Stomach smooth muscle (tissue), 2 donors: ENCODE data around the gene RYK.

Experiments
- H3K27ac ChIP-seq: one replicate; pipeline ENCODE4 v1.7.0; 2013; ENCODE audit warnings: mild to moderate bottlenecking, low read length, inconsistent platforms
- H3K27me3 ChIP-seq, 2 donors: one replicate each; pipeline ENCODE4 v1.7.0; 2013; ENCODE audit warnings: low read length in 2 of 2; ENCODE audit not compliant: insufficient read depth in 2 of 2, control insufficient read depth in 1 of 2
- H3K36me3 ChIP-seq, 2 donors: one replicate each; pipeline ENCODE4 v1.7.0; 2013; ENCODE audit warnings: low read length in 2 of 2; ENCODE audit not compliant: control insufficient read depth in 2 of 2, insufficient read depth in 2 of 2
- H3K4me1 ChIP-seq: one replicate; pipeline ENCODE4 v1.7.0; 2013; ENCODE audit warnings: low read length; ENCODE audit not compliant: control insufficient read depth, insufficient read depth
- H3K4me3 ChIP-seq, 2 donors: one replicate each; pipeline ENCODE4 v1.7.0; 2013; ENCODE audit warnings: low read length in 2 of 2
- H3K9ac ChIP-seq, 2 donors: one replicate each; pipeline ENCODE4 v1.7.0; 2013; ENCODE audit warnings: low read length in 2 of 2, mild to moderate bottlenecking in 1 of 2
- H3K9me3 ChIP-seq, 2 donors: one replicate each; pipeline ENCODE4 v1.7.0; 2013; ENCODE audit warnings: low read length in 2 of 2; ENCODE audit not compliant: control insufficient read depth in 2 of 2
- donor health status: healthy.
- donor health status: Pancreatic carcinoma.

Gene RYK

DNA sequence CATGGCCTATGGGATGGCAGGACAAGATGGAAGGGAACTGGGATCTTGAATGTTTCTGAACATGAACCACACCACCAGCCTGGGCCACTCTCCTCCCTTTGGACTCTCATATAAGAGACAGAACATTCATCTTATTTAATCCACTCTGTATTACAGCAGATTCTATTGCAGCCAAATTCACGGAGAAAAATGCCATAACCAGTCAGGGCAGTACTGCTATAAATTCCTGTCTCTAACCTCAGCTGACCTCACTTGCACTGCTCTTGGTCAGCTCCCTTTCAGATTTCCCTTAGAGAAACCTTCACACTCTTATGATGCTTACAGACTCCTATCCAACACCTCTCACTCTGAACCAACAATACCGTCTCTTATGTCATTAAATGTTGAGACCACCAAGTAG is 101.4 kb downstream of the RYK start:
- no peak overlapping the region for H3K4me3 ChIP-seq
- H3K27me3 ChIP-seq, result no peaks in the 10 kb centered on the region
- no peaks in the 10 kb centered on the region for H3K4me1 ChIP-seq
- H3K36me3 ChIP-seq, result peaks cover 8 to 15% of the 10 kb centered on the region in 2 donors
- H3K9ac ChIP-seq, result no peak overlapping the region
- no peaks in the 10 kb centered on the region for H3K9me3 ChIP-seq
- H3K27ac ChIP-seq, result no peak overlapping the region

DNA sequence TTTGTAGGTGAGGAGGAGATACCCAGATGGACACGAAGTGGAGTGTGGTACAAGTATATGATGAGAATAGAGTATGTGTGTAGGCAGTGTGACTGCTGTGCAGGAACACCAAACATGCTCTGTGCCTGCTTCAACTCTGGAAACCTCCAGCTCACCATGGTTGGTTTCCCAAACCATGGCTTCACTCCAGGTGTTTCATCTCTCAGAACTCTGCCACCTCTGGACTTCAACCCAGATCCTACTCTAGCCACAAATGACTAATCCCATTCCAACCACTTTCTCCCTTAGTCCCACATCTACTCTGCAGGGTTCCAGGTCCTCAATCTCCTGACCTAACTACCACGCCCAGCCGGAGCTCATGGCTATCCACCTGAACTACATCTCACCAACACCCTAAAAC is 102.1 kb downstream of the RYK start:
- no peaks in the 10 kb centered on the region for H3K27me3 ChIP-seq
- peaks cover under 1 to 7% of the 10 kb centered on the region in 2 donors for H3K36me3 ChIP-seq
- H3K4me1 ChIP-seq, result no peaks in the 10 kb centered on the region
- H3K9ac ChIP-seq, result no peak overlapping the region
- H3K9me3 ChIP-seq, result no peaks in the 10 kb centered on the region
- no peak overlapping the region for H3K4me3 ChIP-seq
- no peak overlapping the region for H3K27ac ChIP-seq

- Histone ChIP-seq H3K36me3 (peaks cover 0 to 5% of the 10 kb centered on the region in 2 donors), H3K4me3 (no peak overlapping the region), H3K9ac (no peak overlapping the region), H3K27me3 (no peaks in the 10 kb centered on the region), H3K4me1 (no peaks in the 10 kb centered on the region), H3K9me3 (no peaks in the 10 kb centered on the region), H3K27ac (no peak overlapping the region)
These were observed 103.2 kb downstream of the RYK start for GRCh38 chr3:134147411-134147810.

DNA sequence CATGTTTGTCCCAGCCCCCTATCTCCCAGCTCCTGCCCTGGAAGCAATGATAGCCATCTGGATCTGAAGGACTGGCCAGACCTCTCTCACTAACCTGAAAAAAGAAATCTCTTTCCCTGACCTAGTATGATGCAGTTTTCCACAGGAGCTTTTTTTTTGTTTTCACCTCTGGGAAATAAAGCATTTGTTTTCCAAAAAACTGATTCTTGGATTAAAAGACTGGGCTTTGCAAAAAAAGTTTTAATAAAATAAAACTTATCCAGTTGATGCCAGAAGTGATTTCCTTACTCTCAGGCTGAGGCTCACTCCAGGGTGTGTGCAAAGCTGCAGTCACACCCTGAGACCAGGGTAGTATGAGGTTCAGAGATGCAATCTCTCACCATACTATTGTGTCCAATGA is 104.0 kb downstream of the RYK start:
- Histone ChIP-seq H3K27ac (no peak overlapping the region), H3K4me3 (no peak overlapping the region), H3K9ac (no peak overlapping the region), H3K9me3 (no peaks in the 10 kb centered on the region), H3K36me3 (peaks cover 0 to 5% of the 10 kb centered on the region in 2 donors), H3K4me1 (no peaks in the 10 kb centered on the region), H3K27me3 (no peaks in the 10 kb centered on the region)

DNA sequence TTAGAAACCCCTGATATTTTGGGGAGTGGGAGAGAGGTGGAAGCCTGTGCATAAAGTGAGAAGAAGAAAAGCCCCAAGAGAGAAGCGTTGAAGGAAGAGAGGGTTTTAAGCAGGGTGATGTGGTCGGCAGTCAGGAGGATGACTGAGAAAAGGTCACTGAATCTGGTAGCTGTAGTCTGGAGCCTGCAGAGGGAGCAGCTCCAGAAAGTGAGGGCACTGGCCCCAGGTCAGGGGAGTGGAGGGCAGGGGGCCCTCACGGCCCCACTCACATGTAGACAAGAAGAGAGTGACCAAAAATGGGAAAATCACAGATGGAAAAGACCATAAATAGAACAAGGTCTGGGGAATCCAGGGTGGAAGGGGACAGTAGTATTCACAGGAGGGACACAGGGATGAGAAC is 105.5 kb downstream of the RYK start:
- H3K9me3 ChIP-seq, result no peaks in the 10 kb centered on the region
- no peaks in the 10 kb centered on the region for H3K27me3 ChIP-seq
- no peak overlapping the region for H3K27ac ChIP-seq
- no peak overlapping the region for H3K9ac ChIP-seq
- no peak overlapping the region for H3K4me3 ChIP-seq
- H3K36me3 ChIP-seq, result peaks cover 0 to 3% of the 10 kb centered on the region in 2 donors
- H3K4me1 ChIP-seq, result no peaks in the 10 kb centered on the region

GRCh38 chr3:134144694-134145093 is 106.0 kb downstream of the RYK start:
- no peaks in the 10 kb centered on the region for H3K4me1 ChIP-seq
- H3K27ac ChIP-seq, result no peak overlapping the region
- no peaks in the 10 kb centered on the region for H3K27me3 ChIP-seq
- peaks cover 0 to 4% of the 10 kb centered on the region in 2 donors for H3K36me3 ChIP-seq
- H3K9ac ChIP-seq, result no peak overlapping the region
- no peak overlapping the region for H3K4me3 ChIP-seq
- no peaks in the 10 kb centered on the region for H3K9me3 ChIP-seq

DNA sequence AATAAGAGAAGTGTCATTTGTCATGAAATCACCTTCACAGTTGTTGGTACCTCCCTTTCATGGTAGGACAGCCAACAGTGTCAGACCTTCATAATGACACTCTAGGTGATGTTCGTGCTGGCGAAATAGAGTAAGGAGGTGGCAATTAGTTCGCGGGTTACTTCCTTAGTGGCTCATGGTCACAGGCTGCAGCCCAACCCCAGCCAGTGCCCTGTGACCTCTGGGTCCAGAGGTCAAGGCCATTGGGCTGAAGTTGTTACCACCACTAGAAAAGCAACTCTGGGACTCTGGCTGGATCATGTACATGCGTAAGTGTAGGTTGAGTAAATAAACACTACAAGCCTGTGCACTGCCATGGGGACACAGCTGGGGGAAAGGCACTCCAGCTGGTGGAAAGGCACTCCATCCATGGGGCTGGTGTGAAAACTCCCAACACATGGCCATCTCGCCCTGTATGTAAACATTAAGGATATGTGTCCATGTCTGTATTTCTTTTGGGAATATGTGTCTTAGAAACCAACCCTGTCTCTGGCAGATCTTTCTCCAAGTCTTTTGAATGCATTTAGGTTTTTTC is 106.7 kb downstream of the RYK start:
- Histone ChIP-seq H3K9me3 (no peaks in the 10 kb centered on the region), H3K27me3 (no peaks in the 10 kb centered on the region), H3K4me1 (no peaks in the 10 kb centered on the region), H3K36me3 (peaks cover 0 to 5% of the 10 kb centered on the region in 2 donors), H3K4me3 (no peak overlapping the region), H3K9ac (no peak overlapping the region), H3K27ac (no peak overlapping the region)

DNA sequence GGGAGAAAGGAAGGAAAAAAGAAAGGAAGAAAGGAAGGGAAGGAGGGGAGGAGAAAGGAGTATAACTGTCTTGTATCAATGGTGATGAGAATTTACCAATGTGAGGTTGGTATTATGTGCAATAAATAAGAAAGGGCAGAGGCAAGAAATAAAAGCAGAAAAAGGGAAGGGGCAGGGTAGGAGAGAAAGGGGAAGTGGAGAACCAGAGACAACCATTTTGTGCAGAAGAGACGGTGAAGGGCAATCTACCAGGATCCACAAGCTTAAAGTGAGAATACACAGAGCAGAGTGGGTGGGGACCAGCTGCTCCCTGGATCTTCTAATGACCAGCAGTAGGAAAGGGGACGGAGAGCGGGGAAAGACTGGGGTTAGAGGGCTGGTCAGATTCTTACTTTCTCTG is 114.1 kb downstream of the RYK start:
- H3K4me3 ChIP-seq, result no peak overlapping the region
- H3K4me1 ChIP-seq, result no peaks in the 10 kb centered on the region
- H3K27ac ChIP-seq, result no peak overlapping the region
- H3K27me3 ChIP-seq, result no peaks in the 10 kb centered on the region
- H3K9me3 ChIP-seq, result no peaks in the 10 kb centered on the region
- peaks cover 0 to 2% of the 10 kb centered on the region in 2 donors for H3K36me3 ChIP-seq
- no peak overlapping the region for H3K9ac ChIP-seq

DNA sequence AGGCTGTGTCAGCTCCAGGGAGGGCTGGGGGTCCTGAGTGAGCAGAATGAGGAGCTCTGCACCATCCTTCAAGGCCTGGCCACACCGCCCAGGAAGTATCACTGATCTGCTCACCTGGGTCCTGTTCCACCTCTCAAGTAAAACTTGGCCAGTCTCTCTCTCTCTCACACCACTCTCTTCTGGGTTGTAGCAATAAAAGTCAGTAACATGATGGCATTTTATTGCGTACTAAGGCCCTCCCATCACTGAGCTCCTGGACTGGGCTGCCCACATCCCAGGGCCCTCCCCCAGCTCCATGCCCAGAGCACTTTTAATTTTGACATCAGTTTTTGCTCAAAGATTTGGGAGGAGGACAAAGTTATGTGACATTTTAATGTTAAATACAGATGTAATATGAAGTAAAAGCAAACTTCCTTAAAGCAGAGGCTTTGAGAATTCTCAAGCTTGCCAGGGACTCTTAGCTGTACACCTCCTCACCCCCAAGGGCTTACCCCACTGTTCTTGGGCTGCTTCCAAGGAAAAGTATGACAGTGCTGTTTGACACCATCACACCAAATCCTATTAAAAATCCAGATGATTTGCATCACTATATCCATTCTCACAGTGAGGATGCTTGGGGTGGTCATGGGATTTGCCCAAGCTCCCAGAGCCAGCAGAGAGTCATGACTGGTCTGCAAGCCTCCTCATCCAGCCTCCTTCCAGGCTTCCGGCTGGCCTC is 115.8 kb downstream of the RYK start:
- Histone ChIP-seq H3K36me3 (peaks cover 0 to 2% of the 10 kb centered on the region in 2 donors), H3K4me1 (no peaks in the 10 kb centered on the region)

GRCh38 chr3:134134240-134134639 is 116.4 kb downstream of the RYK start:
- no peaks in the 10 kb centered on the region for H3K4me1 ChIP-seq
- H3K27ac ChIP-seq, result no peak overlapping the region
- H3K9ac ChIP-seq, result no peak overlapping the region
- no peaks in the 10 kb centered on the region for H3K27me3 ChIP-seq
- no peaks in the 10 kb centered on the region for H3K9me3 ChIP-seq
- no peak overlapping the region for H3K4me3 ChIP-seq
- H3K36me3 ChIP-seq, result peaks cover 0 to under 1% of the 10 kb centered on the region in 2 donors

More for the DNA sequence above, 115.8 kb downstream of the RYK start:
- no peak overlapping the region for H3K4me3 ChIP-seq
- no peaks in the 10 kb centered on the region for H3K27me3 ChIP-seq
- H3K9me3 ChIP-seq, result no peaks in the 10 kb centered on the region
- H3K9ac ChIP-seq, result no peak overlapping the region
- H3K27ac ChIP-seq, result no peak overlapping the region

GRCh38 chr3:134132961-134133360 is 117.7 kb downstream of the RYK start:
- H3K4me3 ChIP-seq, result no peak overlapping the region
- H3K27me3 ChIP-seq, result no peaks in the 10 kb centered on the region
- no peak overlapping the region for H3K9ac ChIP-seq
- no peaks in the 10 kb centered on the region for H3K9me3 ChIP-seq
- peaks cover 0 to 4% of the 10 kb centered on the region in 2 donors for H3K36me3 ChIP-seq
- H3K27ac ChIP-seq, result no peak overlapping the region
- H3K4me1 ChIP-seq, result no peaks in the 10 kb centered on the region
